GM10248 (cell line): ENCODE results near the gene PPP1R1C.

ENCODE experiments used
- CTCF ChIA-PET: fragments of 300-600 bp; sonication (Branson Sonifier 250); formaldehyde crosslinking; extraction: SDS; loops from one replicate; lab custom pipeline; 2021; ENCODE audit warnings: antibody characterized with exemption; lab: Yijun Ruan, JAX
- POLR2A ChIA-PET: fragments of 350-650 bp; sonication (Branson Sonifier 250); formaldehyde crosslinking; extraction: SDS; loops from one replicate; lab custom pipeline; 2020; ENCODE audit warnings: antibody characterized with exemption; lab: Yijun Ruan, JAX
- DNase-seq: peaks from one replicate; pipeline ENCODE4 v3.0.0; 2012; ENCODE audit errors: extremely low spot score
- CTCF ChIP-seq: IDR thresholded peaks from 2 replicates; pipeline ENCODE4 v1.5.1; 2012; ENCODE audit warnings: mild to moderate bottlenecking, low read depth; ENCODE audit errors: extremely low read depth, missing control alignments, control extremely low read depth

The PPP1R1C gene

GRCh38 chr2:181977661-181978350 lies 7.8 kb upstream of the PPP1R1C start:
- ChIA-PET POLR2A (no interaction called here), CTCF (interaction anchor here (1.0 to 1.9 kb wide), 2 partner anchors 23 to 100 kb away, joined by 3 to 4 read pairs; no protein-coding TSS in a partner anchor)
- no peak for DNase-seq

GRCh38 chr2:181978351-181979150 lies 7.1 kb upstream of the PPP1R1C start:
- POLR2A ChIA-PET, result no interaction called here
- DNase-seq, result no peak
- TF ChIP-seq CTCF, result no peak
- CTCF ChIA-PET, result interaction anchor here (1.0 kb wide), 1 partner anchor 24 kb away, joined by 3 read pairs; no protein-coding TSS in a partner anchor

More at GRCh38 chr2:181977661-181978350, 7.8 kb upstream of the PPP1R1C start:
- no peak for TF ChIP-seq CTCF

GRCh38 chr2:181984060-181984459 lies 1.6 kb upstream of the PPP1R1C start:
- no peak for DNase-seq
- ChIA-PET POLR2A (no interaction called here), CTCF (interaction anchor here (0.7 to 1.6 kb wide), 3 partner anchors 14 to 80 kb away, joined by 3 to 4 read pairs (median 3); no protein-coding TSS in a partner anchor)
- TF ChIP-seq CTCF, result no peak

GRCh38 chr2:181984814-181985631 lies 630 bp upstream of the PPP1R1C start:
- POLR2A ChIA-PET, result no interaction called here
- CTCF ChIA-PET, result interaction anchor here (1.2 to 1.7 kb wide), 2 partner anchors 10 to 270 kb away, joined by 3 to 7 read pairs; no protein-coding TSS in a partner anchor
- DNase-seq, result no peak
- no peak for TF ChIP-seq CTCF

- ChIA-PET POLR2A (no interaction called here), CTCF (interaction anchor here (1.2 kb wide), 1 partner anchor 13 kb away, joined by 3 read pairs; no protein-coding TSS in a partner anchor)
- TF ChIP-seq CTCF, result no peak
- DNase-seq, result no peak
Measured at GRCh38 chr2:181988154-181988924, 2.7 kb downstream of the PPP1R1C start.
